Measurements from ENCODE around the gene DSTYK. TPM values are rescaled to one million over a fixed set of nuclear protein-coding genes. Genes with fewer than 3 reads are reported as not detected.

DSTYK gene
- total and polyA plus RNA-seq, 2 experiments from 2014 or later: 6.1 to 10.7 TPM

- TF ChIP-seq ETS1 (IDR thresholded peaks at IDR 0.05) (no peak), POLR2AphosphoS5 (IDR thresholded peaks at IDR 0.05; ENCODE audit: low read depth) (no peak), REST (IDR thresholded peaks at IDR 0.05; ENCODE audit: unreplicated experiment) (no peak), CREB1 (CRISPR knock-in tag; IDR thresholded peaks at IDR 0.05; ENCODE audit: low read depth) (no peak)
Measured at GRCh38 chr1:205144751-205145150, 66.8 kb downstream of the DSTYK start (continued).

GRCh38 chr1:205144046-205144720, 67.3 kb downstream of the DSTYK start:
- DNase-seq (ENCODE audit: low spot score) (no peak), ATAC-seq (no peak)
- Mint-ChIP-seq H3K9me3 (peaks cover 10% of the 10 kb centered on the region), H3K27me3 (ENCODE audit: insufficient read depth, low read depth, poor library complexity) (peaks cover 3% of the 10 kb centered on the region), H3K36me3 (ENCODE audit: low read depth) (peaks cover 25% of the 10 kb centered on the region), H3K4me3 (no peak overlapping the region), H3K27ac (no peak overlapping the region), H3K4me1 (peaks cover 17% of the 10 kb centered on the region; the same call in 2 of the 3 replicates)
- H3K4me3 ChIP-seq: no peak overlapping the region
- no peaks in the 10 kb centered on the region for H3K27me3 ChIP-seq (ENCODE audit: insufficient read depth)
- no peaks in the 10 kb centered on the region for H3K36me3 ChIP-seq (ENCODE audit: insufficient read depth)
- no peak overlapping the region for H2AFZ ChIP-seq
- no peak overlapping the region for H3K4me2 ChIP-seq
- TF ChIP-seq ZNF114 (CRISPR knock-in tag; IDR thresholded peaks at IDR 0.05) (no peak), REST (IDR thresholded peaks at IDR 0.05; ENCODE audit: unreplicated experiment) (no peak), STAT1 (IDR thresholded peaks at IDR 0.05; ENCODE audit: unreplicated experiment) (no peak), JUNB (IDR thresholded peaks at IDR 0.05; ENCODE audit: unreplicated experiment) (no peak), CREB1 (CRISPR knock-in tag; IDR thresholded peaks at IDR 0.05; ENCODE audit: low read depth) (no peak), NANOG (IDR thresholded peaks at IDR 0.05; ENCODE audit: borderline replicate concordance) (no peak), EZH2phosphoT487 (IDR thresholded peaks at IDR 0.05; ENCODE audit: unreplicated experiment) (no peak)
- H3K79me2 ChIP-seq (replicated peaks; ENCODE audit: insufficient read depth): no peaks in the 10 kb centered on the region
- H3F3A ChIP-seq (replicated peaks; ENCODE audit: low read depth): no peaks in the 10 kb centered on the region
- H3K27ac ChIP-seq (ENCODE audit: low read depth): no peak overlapping the region
- no peaks in the 10 kb centered on the region for H3K9me2 ChIP-seq (ENCODE audit: insufficient read depth)
- H4K20me1 ChIP-seq (replicated peaks; ENCODE audit: insufficient read depth): no peaks in the 10 kb centered on the region
- H3K4me1 ChIP-seq (ENCODE audit: insufficient read depth): no peaks in the 10 kb centered on the region

Data from GM23338 (cell line).